ENCODE data around the gene ACR.

DNA sequence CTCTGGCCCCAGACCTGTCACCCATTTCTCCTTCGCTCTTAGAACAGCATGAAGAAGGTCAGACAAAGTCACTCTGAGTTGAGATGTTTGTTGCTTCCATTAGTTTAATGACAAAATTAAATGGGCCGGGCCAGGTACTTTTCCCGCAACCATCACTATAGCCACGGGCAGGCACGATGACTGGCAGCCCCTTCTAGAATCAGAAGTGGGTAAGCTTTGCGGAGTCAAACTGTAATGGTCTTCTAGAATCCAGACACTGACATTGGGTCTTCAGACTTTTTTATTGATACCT is 2.3 kb upstream of the ACR start:
- TF ChIP-seq, protein P1, sequence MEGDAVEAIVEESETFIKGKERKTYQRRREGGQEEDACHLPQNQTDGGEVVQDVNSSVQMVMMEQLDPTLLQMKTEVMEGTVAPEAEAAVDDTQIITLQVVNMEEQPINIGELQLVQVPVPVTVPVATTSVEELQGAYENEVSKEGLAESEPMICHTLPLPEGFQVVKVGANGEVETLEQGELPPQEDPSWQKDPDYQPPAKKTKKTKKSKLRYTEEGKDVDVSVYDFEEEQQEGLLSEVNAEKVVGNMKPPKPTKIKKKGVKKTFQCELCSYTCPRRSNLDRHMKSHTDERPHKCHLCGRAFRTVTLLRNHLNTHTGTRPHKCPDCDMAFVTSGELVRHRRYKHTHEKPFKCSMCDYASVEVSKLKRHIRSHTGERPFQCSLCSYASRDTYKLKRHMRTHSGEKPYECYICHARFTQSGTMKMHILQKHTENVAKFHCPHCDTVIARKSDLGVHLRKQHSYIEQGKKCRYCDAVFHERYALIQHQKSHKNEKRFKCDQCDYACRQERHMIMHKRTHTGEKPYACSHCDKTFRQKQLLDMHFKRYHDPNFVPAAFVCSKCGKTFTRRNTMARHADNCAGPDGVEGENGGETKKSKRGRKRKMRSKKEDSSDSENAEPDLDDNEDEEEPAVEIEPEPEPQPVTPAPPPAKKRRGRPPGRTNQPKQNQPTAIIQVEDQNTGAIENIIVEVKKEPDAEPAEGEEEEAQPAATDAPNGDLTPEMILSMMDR (conservative IDR thresholded peaks at IDR 0.05 in 1 of 2, IDR thresholded peaks at IDR 0.05 in 1 of 2; ENCODE audit: extremely low read depth in 1 of 2, insufficient read depth in 1 of 2, low read depth in 1 of 2, low read length in 2 of 2), result no peak
- TF ChIP-seq EZH2 (IDR thresholded peaks at IDR 0.05; ENCODE audit: borderline replicate concordance, low read length), result no peak
